Lung (tissue), 12 donors: ENCODE measurements around the gene MYO5B. TPM values are rescaled to one million over a fixed set of nuclear protein-coding genes. Genes with fewer than 3 reads are reported as not detected.
A peak's percentile ranks its signal among the peaks of the same experiment; 100 is the strongest.

ENCODE experiments used
- ATAC-seq: fragments of 200-7000 bp; cut with Tn5 transposase; one replicate; pipeline ENCODE4 v1.9.1; 2020; ENCODE audit warnings: moderate number of reproducible peaks; ENCODE audit not compliant: insufficient read depth, low FRiP score
- DNase-seq, 3 donors: peaks; one replicate each; pipeline ENCODE4 v3.0.0-alpha.2; 2013 to 2017
- H3K27ac ChIP-seq, 2 donors: one replicate each; pipeline ENCODE4 v1.5.1; 2013; ENCODE audit warnings: mild to moderate bottlenecking in 2 of 2, moderate library complexity in 2 of 2, control low read depth in 1 of 2, inconsistent platforms in 1 of 2, low read depth in 1 of 2, low read length in 1 of 2
- H3K27me3 ChIP-seq, 3 donors: one replicate each; pipeline ENCODE4 v1.5.1; 2013; ENCODE audit warnings: low read length in 2 of 3; ENCODE audit not compliant: control insufficient read depth in 3 of 3, insufficient read depth in 3 of 3
- H3K36me3 ChIP-seq, 4 donors: one replicate each; pipeline ENCODE4 v1.5.1; 2013; ENCODE audit warnings: low read length in 4 of 4, mild to moderate bottlenecking in 1 of 4, moderate library complexity in 1 of 4; ENCODE audit not compliant: control insufficient read depth in 4 of 4, insufficient read depth in 4 of 4
- H3K4me1 ChIP-seq, 5 donors: one replicate each; pipeline ENCODE4 v1.5.1; 2013; ENCODE audit warnings: low read length in 5 of 5, mild to moderate bottlenecking in 2 of 5, moderate library complexity in 1 of 5; ENCODE audit not compliant: control insufficient read depth in 5 of 5, insufficient read depth in 5 of 5
- H3K4me3 ChIP-seq: one replicate; pipeline ENCODE4 v1.5.1; 2013; ENCODE audit warnings: mild to moderate bottlenecking, control low read depth, moderate library complexity
- H3K9ac ChIP-seq, 2 donors: one replicate each; pipeline ENCODE4 v1.5.1; 2013; ENCODE audit warnings: low read length in 2 of 2, control low read depth in 1 of 2; ENCODE audit not compliant: insufficient read depth in 1 of 2
- H3K9me3 ChIP-seq, 4 donors: one replicate each; pipeline ENCODE4 v1.5.1; 2013; ENCODE audit warnings: low read length in 3 of 4, mild to moderate bottlenecking in 1 of 4, moderate library complexity in 1 of 4; ENCODE audit not compliant: control insufficient read depth in 4 of 4, insufficient read depth in 3 of 4
- CTCF ChIP-seq: IDR thresholded peaks from 2 replicates; pipeline ENCODE4 v1.5.1; 2012; ENCODE audit warnings: mild to moderate bottlenecking; ENCODE audit errors: control extremely low read depth, extremely low read depth
- WGBS, 2 donors: extraction: QIAGEN DNeasy Blood & Tissue Kit; methylation state at CpG; one replicate each; pipeline ENCODE4 v1.1.7; 2013; 5-methylcytosine and 5-hydroxymethylcytosine counted together
- polyA plus RNA-seq, 2 donors: library from polyadenylated mRNA; stranded (reverse); fragments of 200-250 nt; gene quantifications; one replicate each; pipeline ENCODE4 v1.2.1, GENCODE V29; 2013
- total RNA-seq, 2 donors: library from RNA; depleted of rRNA in 1 of 2; stranded (reverse); fragments of >200 nt in 1 of 2; gene quantifications; one replicate each; pipeline ENCODE4 v1.2.1, GENCODE V29; 2014 to 2021
- donor health status: control.
- donor health status: control.
- donor health status: Bipolar disorder and iron deficiency.
- donor health status: healthy.
- donor health status: DM: yes; HTN: yes; CAD: no.

The MYO5B gene
- total and polyA plus RNA-seq, 4 donors: 9.7 to 25.6 (median 19.7) TPM

GRCh38 chr18:50196261-50196660 is 1.3 kb upstream of the MYO5B start:
- 95% methylated on average over 3 of the region's 3 CpGs for WGBS, 2 donors
- ATAC-seq: no peak
- H3K27me3 ChIP-seq: peaks cover 0 to 38% (median 38%) of the 10 kb centered on the region in 3 donors

GRCh38 chr18:50195689-50196088 is 742 bp upstream of the MYO5B start:
- 27 to 34% methylated on average over 10 of the region's 10 CpGs for WGBS, 2 donors
- Histone ChIP-seq H3K4me3 (no peak overlapping the region), H3K9ac (no peak overlapping the region), H3K27me3 (peaks cover 0 to 44% (median 41%) of the 10 kb centered on the region in 3 donors), H3K36me3 (no peaks in the 10 kb centered on the region), H3K9me3 (no peaks in the 10 kb centered on the region), H3K27ac (peak overlapping the region in 1 of 2 donors; percentile 28), H3K4me1 (peaks cover 0 to 4% (median 0%) of the 10 kb centered on the region in 5 donors)
- ATAC-seq: no peak
- DNase-seq: no peak
- TF ChIP-seq CTCF: no peak

More at GRCh38 chr18:50196261-50196660, 1.3 kb upstream of the MYO5B start:
- Histone ChIP-seq H3K36me3 (no peaks in the 10 kb centered on the region), H3K9ac (no peak overlapping the region), H3K4me3 (no peak overlapping the region), H3K9me3 (no peaks in the 10 kb centered on the region), H3K27ac (no peak overlapping the region), H3K4me1 (peaks cover 0 to 5% (median 0%) of the 10 kb centered on the region in 5 donors)
- no peak for TF ChIP-seq CTCF
- DNase-seq: no peak

GRCh38 chr18:50193796-50194630 is 934 bp downstream of the MYO5B start:
- no peaks in the 10 kb centered on the region for H3K36me3 ChIP-seq
- peak in 1 of 3 donors; percentile 30 for DNase-seq
- no peak overlapping the region for H3K9ac ChIP-seq
- WGBS, 2 donors: 1 to 2% methylated on average over 66 to 68 of the region's 68 CpGs
- TF ChIP-seq CTCF: no peak
- H3K4me3 ChIP-seq: peak overlapping the region; percentile 55
- peaks cover 0 to 4% (median 0%) of the 10 kb centered on the region in 5 donors for H3K4me1 ChIP-seq
- peak overlapping the region in 1 of 2 donors; percentile 12 for H3K27ac ChIP-seq
- no peak for ATAC-seq
- H3K27me3 ChIP-seq: peaks cover 0 to 51% (median 41%) of the 10 kb centered on the region in 3 donors
- no peaks in the 10 kb centered on the region for H3K9me3 ChIP-seq
